GM21367 (cell line): ENCODE data around the gene RASGRP1.

Experiments
- ATAC-seq: cut with Tn5 transposase; IDR thresholded peaks from one replicate; pipeline ENCODE4 v1.9.1; 2021; ENCODE audit not compliant: unreplicated experiment

The RASGRP1 gene

DNA sequence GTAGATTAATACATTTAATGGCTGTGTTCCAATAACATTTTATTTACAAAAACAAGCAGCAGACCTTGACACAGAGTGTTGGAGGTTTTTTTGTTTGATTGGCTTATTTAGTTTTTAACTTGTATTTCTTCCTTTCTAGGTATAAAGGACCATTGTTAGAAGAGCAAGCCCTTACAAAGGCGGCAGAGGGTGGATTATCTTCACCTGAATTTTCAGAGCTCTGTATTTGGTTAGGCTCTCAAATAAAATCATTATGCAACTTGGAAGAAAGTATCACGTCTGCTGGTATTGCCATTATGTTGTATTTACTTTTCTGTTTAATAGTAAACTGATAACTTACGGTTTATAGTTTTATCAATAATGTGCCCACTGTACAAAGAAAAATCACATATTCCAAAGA is 100.7 kb downstream of the RASGRP1 start:
- ATAC-seq = no peak

DNA sequence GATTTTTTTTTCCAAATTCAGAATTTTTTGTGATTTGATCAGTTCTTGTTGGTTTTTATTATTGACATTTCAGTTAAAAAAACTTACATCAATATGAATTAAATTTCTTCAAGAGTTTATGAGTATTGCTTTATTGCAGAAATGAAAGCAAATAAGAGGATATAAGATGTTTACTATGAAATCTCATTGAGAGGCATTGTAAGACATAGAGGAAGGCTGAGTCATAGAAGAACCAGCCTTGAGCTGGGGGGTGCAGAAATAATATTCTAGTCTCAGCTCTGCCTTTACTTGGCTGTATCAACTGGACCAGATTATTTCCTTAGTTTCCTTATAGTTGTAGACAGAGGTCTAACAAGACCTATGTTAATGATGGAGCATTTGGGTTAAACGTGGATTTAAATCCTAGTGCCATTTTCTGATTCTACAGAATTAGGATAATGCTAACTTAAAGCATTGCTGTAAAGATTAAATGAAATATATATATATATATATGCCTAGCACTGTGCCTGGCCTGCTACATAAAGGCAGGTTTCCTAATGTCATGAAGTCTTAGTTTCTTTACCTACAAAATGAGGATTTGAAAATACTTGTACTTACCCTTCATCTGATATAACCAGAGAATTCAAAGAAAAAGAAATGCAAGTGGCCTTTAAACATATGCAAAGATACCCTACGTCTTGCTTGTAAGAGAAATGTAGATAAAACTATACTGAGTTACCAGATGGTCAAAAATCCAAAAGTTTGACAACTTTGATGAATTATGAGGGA is 103.4 kb downstream of the RASGRP1 start:
- ATAC-seq = peak; percentile 66

DNA sequence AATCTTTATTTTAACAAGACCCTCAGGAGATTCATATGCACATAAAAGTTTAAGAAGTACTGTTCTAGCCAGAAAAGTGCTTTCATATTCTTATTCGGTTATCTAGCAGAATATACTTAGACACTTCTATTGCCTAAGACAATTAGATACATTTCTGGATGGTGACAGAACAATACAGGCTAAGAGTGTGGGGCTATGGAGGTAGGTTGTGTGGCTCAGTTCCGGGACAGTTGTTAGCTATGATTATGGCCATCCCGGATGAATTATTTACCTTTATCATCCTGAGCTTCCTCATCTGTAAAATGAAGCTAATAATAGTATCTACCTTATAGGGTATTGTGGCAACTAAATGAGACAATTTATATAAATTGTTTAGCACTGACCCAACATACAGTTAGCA is 104.1 kb downstream of the RASGRP1 start:
- ATAC-seq = no peak

DNA sequence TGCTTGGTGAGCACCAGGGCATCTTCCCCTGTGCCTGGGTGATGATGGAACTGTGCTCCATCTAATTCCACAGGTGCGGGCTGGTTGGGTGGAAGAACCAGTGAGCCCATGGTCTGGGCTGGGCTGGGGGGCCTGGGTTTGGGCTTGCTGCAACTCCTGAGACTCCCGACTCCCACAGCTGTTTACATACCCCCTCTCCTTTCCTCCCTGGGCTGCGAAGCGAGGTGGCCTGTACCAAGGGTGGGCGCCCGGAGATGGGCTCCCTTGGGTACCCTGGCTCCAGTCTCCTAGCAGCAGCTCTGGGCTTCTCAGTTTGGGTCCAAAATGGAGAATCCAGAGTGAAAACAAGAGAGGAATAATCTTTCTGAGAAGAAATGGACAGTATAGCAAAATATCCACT is 105.1 kb downstream of the RASGRP1 start:
- no peak for ATAC-seq

DNA sequence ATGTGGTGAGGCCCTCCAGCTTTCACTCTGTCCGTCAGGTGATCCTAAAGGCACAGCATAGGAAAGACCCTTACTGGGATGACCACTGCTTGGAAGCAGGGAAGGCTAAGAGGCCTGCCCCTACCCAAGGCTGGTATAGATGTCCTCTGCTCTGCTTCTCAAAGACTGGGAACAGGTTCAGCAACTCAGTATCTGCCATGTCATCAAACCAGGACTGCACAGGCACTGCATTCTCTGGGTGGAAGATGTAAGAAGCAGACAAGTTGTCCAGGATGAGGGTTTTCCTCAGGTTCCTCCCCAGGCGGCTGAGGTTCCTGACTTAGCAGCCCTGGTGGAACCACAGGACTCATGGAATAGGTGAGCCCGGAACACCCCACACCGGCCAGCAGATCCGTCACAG is 106.0 kb downstream of the RASGRP1 start:
- ATAC-seq = no peak

DNA sequence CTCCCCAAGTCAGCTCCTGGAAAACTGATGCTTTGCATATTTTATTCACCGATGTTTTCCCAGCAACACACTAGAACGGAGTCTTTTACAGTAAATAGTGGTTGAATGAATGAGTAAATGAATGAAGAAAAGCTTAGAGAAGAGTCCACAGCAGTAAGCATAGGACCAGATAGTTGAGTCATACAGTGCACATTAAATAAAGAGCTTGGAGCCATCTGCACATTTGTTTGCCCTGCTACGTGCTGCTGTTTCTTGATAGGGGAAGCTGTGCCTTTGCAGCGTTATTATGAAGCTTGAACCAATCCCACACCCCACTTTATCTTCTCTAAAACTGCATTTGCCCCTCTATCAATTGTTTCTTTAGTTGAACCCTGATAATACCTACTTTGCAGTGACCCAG is 109.5 kb downstream of the RASGRP1 start:
- ATAC-seq = no peak

DNA sequence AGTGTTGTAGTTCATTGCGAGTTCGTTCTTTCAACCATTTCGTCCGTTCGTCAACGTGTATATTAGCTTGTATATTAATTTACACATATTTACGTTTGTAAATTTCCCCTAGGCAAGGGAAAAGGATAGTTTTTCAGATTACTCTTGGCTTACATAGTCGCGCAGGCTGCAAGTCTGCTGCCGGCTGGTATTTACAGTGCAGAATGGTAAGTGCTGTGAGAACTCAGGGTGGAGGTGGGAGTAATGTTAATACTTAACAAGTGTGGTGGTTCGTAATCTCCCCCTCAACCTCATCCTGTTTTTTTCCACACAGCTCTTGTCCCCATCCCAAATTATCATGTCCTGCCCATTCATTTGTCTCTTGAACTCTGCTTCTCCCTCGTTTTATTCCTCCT is 109.9 kb downstream of the RASGRP1 start:
- no peak for ATAC-seq

GRCh38 chr15:38453971-38454695 is 110.5 kb downstream of the RASGRP1 start, which contains the start of gene FAM98B:
Gene FAM98B (plus strand): TSS chr15:38454127. CDS start chr15:38454162, 35 bp downstream.
- ATAC-seq = peak; percentile 91

GRCh38 chr15:38441130-38441519 is 123.5 kb downstream of the RASGRP1 start:
- ATAC-seq = no peak

DNA sequence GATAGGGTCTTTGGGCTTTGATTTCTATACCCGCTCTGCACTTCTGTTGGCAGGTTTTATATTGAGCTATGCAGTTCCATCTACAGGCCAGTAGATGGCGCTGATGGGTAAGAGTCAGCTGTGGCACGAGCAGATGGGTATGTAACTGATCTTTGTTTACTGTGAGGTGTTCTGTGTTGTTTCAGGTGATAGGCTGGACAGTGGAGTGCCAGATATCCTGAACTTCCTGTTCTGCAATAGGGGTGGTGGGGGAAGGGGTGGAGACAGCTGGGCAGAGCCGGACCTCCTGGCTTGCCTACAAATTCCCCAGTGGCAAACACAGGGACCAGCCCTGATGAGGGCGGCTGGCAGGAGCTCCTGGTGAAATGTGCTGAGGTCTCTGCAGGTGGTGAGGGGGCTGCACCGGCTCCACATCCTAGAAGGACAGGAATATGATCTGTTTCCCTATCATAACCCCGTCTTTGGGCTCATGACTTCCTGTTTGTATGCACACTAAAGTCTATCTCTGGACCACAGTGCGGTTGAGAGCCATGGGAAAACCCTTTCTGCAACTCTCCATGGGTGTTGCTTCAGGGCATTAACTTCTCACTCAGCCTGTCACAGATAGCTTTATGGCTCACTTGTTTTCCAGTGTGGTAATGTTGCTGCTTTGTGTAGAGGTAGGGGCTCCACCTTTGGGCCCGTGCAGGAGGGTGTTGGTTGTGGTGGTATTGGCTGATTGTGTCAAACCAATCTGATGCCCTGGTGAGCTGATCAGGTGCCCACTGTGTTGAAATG is 124.1 kb downstream of the RASGRP1 start:
- no peak for ATAC-seq
